WTC11 (cell line): Measurements from ENCODE around the gene CDHR5.

ENCODE experiments used
- CTCF ChIP-seq: fragments of 200-600 bp; IDR thresholded peaks from 2 replicates; pipeline ENCODE4 v1.8.0; 2022; ENCODE audit warnings: antibody characterized with exemption
- KAT7 ChIP-seq: sonication (generic); formaldehyde crosslinking; IDR thresholded peaks from 2 replicates; pipeline ENCODE4 v1.8.1; 2023; ENCODE audit warnings: missing genetic modification reagents, mild to moderate bottlenecking, borderline replicate concordance
- MAX ChIP-seq: sonication (generic); formaldehyde crosslinking; IDR thresholded peaks from 2 replicates; pipeline ENCODE4 v1.8.0; 2022; ENCODE audit warnings: mild to moderate bottlenecking, missing genetic modification reagents
- PRDM15 ChIP-seq: sonication (generic); formaldehyde crosslinking; IDR thresholded peaks from 2 replicates; pipeline ENCODE4 v1.8.0; 2022; ENCODE audit warnings: missing genetic modification reagents
- SP1 ChIP-seq: sonication (generic); formaldehyde crosslinking; conservative IDR thresholded peaks from 2 replicates; pipeline ENCODE4 v1.8.1; 2022; ENCODE audit warnings: missing genetic modification reagents

- TF ChIP-seq CTCF (no peak), KAT7 (CRISPR knock-in tag) (no peak; the same call in 1 of the 2 replicates), MAX (CRISPR knock-in tag) (no peak), SP1 (CRISPR knock-in tag) (peak; percentile 94), PRDM15 (CRISPR knock-in tag) (no peak)
Measured at GRCh38 chr11:568306-569157, 56.2 kb downstream of the CDHR5 start.
